Fibroblast of the conjunctiva (primary cell): ENCODE data around the gene DTX2.
"Not testable (repeated sequence)": the region's sequence is repeated elsewhere in the genome, so short reads cannot be mapped to it uniquely, and the experiment has no call there.

Experiments used
- DNase-seq: peaks from one replicate; pipeline ENCODE4 v3.0.0-alpha.2; 2010; ENCODE audit warnings: low read depth

Gene DTX2

DNA sequence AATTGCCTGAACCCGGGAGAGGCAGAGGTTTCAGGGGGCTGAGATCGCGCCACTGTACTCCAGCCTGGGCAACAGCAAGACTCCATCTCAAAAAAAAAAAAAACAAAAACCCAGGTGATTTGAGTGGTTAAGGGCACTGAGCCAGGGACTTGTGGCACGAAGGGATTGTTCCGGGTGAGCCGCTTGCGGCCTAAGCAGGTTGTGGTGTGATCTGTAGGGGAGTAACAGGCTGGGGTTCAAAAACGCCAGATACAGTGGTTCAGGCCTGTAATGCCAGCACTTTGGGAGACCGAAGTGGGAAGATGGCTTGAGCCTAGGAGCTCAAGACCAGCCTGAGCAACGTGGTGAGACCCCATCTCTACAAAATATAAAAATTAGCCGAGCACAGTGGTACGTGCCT is 17.7 kb upstream of the DTX2 start:
- not testable (repeated sequence) for DNase-seq

DNA sequence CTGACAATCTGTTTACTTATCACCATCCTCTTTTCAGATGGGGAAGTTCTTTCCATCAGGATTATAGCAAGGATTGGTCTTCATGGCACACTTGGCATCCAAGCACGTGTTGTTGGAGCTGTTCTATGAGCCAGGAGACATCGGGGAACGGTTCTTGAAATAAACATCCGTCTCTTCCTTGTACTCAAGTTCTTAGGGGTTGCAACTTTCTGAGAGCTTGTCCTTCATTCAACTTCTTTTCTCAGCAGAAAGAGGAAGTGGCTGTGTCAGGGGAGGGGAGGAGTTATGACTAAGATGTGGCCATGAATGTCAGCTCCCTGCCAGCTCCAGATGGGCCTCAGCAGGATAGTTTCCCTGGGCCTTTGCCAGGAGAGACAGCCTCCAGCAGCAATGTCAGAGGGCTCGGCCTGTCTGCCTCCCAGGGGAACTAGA is 15.9 kb upstream of the DTX2 start:
- DNase-seq = peak; percentile 46

DNA sequence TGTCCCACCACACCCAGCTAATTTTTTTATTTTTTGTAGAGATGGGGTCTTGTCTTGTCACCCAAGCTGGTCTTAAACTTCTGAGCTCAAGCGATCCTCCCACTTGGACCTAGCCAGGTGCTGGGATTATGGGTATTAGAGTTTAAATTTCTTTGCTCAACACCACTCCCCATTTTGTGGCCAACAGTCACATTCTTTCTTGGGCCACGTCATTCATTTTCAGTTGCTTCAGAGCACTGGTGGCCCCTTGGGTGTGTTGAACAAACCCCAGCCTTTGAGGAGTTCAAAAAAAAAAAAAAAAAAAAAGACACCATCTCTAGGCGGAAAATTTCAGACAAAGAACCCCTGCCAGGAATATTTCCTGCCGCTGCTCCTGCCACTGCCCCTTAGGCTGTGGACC is 4.5 kb upstream of the DTX2 start:
- DNase-seq = not testable (repeated sequence)

DNA sequence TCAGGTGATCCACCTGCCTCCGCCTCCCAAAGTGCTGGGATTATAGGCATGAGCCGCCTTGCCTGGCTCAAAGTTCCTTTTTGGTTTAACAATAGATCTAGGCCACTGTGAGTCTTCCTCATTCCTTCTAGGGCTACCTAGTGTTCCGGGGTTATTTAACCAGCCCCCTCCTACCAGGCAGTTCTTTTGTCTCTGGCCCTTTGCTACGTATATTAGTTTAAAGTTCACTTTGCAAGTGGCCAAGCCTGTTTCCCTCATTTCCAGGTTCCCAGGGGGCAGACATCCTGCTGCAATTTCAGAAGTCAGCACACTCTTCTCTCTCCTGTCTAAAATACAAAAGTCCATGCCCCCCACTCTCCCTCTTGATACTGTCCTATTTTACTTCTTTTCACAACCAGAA is 3.0 kb upstream of the DTX2 start:
- DNase-seq = not testable (repeated sequence)

DNA sequence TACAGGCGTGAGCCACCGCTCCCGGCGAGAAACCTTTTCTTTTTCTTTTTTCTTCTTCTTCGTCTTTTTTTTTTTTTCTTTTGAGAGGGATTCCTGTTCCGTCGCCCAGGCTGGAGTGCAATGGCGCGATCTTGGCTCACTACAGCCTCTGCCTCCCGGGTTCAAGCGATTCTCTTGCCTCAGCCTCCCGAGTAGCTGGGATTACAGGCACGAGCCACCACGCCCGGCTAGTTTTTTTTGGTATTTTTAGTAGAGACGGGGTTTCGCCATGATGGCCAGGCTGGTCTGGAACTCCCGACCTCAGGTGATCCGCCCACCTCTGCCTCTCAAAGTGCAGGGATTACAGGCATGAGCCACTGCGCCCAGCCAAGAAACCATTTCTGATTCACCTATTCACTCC is 742 bp upstream of the DTX2 start:
- DNase-seq = not testable (repeated sequence)

DNA sequence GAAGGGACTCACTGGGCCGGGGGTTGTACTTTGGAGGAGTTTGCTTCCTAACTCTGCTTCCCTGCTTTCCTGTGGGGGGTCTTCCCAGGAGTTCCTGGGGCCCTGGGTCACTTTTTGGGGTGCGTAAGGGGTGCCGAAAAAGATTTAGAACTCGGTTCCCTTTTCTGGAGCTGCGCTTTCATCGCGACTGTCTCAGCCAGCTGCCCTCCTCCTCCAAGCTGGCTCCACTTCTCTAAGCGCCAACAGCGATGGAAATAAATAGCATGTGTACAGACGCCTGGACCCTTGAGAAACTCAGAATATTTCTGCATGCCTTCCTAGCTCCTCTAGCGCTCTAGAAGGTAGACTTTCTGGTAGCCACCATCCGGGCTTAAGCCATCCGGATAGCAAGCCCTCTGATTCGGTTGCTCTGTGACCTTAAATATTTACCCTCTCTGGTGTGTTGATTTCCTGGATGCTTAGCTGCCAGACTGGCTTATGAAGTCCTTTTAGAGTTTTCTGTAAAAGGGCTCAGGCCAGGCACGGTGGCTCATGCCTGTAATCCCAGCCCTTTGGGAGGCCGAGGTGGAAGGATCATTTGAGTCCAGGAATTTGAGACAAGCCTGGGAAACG is 868 bp downstream of the DTX2 start:
- DNase-seq = not testable (repeated sequence)

DNA sequence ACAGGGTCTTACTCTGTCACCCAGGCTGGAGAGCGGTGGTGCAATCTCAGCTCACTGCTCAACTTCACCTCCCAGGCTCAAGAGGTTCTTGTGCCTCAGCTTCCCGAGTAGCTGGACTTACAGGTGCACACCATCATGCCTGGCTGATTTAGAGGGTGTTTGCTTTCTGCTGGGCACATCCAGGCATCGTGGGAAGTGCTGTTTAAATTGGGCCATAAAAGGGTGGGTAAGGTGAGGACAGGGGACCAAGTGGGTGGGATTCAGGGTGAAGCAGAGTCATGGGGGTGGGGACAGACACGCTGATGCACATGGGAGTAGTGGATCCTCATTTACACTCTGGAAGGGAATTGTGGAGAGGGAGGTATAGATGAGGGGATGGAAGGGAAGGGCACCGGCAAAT is 3.5 kb downstream of the DTX2 start:
- DNase-seq = not testable (repeated sequence)

DNA sequence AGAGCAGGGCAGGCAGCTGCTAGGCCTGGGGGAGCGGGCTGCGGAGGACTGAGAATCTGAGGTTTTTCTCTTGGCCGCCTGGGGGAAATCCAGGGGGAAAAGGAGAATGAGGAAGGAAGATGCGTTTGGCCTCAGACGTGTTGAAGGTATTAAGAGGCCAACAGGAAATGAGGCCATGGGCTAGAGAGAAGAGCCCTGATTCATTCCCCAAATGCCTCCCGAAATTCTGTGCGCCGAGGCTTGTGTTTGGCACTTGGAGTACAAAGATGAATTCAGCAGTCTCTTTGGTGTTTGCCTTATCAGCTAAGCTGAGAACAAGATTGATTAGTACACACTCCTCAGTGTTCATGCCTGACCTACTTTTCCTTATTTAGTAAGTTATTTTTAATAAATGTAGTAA is 4.4 kb downstream of the DTX2 start:
- not testable (repeated sequence) for DNase-seq

DNA sequence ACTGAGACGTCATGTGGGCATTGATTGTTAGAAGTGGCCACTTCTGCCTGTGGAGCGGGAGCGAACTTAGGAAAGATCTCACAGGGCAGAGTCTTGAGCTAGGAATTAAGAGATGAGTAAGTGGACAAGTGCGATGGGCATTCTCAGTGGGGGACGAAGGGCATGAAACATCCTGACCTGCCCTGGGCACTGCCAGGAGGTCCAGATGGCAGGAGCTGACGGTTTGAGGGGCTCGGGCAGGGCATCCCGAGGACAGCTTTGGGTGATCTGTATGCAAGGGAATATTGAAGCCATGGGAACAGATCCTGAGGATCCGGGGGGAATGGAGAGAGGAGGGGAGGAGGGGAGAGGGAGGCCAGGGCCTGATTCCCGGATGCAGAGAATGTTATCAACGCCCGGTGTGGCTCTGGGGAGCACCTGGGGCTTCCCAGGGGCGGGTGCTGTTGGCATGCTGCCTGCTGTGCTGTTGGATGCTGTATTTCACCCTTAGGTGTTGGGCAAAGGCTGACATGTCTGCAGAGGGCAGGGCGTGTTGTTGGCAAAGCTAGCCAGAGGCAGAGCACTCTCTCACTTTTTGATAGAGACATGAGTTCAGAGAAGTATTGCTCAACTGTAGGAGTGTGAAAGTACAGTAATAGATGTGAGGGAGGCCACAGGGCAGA is 6.4 kb downstream of the DTX2 start:
- DNase-seq = not testable (repeated sequence)

DNA sequence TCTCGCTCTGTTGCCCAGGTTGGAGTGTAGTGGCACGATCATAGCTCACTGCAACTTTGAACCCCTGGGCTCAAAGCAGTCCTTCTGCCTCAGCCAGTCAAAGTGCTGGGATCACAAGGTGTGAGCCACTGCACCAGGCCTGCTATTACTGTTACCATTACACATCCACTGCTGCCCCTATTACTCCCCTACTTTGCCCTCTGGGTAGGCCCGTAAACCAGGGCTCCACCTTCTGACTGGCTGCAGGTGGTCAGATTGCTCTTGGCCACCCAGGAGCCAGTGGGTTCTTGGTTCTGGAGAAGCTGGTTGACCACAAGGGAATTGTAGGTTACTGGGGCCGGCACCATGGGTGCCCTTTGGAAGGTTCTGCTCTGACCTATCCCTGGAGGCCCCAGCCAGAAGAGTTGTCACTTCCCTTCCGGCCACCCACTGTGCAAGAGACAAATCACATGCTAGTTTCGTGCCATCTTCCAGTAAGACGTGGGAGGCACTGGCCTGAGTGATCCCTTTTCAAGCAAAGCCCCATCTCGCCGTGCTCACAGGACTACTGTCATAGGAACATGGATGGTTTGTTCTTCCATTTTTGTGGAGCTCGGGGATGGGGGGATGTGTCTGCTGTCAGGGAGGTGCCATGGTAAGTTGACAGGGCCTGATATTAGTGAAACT is 10.2 kb downstream of the DTX2 start:
- DNase-seq = not testable (repeated sequence)

DNA sequence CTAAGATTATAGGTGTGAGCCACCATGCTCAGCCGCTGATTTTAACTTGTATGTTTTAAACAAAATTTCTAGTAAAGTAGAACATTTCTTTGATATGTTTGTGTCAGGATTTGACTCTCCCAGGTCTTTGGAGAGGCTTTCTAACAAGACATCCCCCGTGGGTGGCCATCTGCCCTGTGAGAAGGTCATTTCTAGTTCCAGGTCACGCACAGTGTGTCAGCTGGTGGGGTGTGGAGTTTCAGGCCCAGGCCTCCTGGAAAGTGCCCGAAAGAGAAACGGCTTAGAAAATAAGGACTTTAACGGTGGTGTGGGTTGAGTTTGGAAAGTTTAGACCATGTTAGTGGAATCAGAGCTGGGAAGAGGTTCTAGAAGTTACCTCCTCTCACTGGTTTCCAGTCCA is 11.6 kb downstream of the DTX2 start:
- DNase-seq = not testable (repeated sequence)

DNA sequence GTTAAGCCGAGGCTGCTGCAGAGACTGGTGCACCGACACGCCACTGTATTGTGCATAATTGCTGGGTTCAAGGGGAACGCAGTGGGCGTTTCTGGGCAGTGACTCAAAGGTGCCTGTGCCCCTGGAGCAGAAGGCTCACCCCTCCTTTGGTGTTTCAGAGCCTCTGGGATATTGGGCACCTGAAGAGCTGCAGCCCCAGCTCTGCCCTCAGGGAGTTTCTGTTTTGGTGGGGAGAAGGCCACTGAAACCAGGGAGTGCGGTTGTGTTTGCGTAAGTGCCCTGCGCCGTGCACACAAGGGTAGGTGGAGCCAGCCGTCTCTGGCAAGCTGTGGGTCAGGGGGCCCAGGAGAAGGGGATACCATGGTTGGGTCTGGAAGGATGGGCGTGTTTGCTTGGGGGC is 14.8 kb downstream of the DTX2 start:
- DNase-seq = not testable (repeated sequence)

DNA sequence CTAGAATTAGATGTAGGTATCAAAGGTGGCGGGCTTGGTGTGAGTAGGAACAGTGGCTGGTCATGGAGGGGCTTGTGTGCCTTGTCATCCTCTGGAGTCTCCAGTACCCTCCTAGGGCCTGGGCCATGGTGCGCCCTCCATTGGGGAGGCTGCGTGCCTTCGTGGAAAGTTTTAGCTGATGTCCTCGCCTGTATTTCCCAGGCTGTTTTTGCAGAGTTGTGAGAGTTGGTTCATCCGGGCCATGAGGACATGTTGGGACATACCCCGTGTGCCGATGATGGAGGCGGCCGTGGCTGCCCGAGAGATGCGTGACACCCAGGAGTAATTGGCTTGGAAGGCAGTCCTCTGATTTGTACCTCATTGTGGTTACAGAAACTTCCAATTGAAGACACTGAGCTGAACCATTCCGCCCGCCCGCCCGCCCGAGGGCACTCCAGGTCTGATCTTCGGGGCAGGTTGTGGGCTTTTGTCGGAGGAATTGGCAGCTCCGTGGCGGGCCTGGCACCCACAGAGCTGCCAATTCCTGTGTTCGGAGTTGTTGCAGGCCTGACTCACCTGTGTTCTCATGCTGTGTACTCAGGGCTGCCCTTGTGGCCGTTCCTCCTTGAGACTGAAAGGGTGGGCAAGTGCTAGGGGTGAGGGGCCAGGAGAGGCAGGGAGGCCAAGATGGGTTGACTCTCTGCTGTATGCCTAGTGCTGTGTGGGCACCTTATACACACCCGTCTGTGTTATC is 15.4 kb downstream of the DTX2 start:
- not testable (repeated sequence) for DNase-seq

DNA sequence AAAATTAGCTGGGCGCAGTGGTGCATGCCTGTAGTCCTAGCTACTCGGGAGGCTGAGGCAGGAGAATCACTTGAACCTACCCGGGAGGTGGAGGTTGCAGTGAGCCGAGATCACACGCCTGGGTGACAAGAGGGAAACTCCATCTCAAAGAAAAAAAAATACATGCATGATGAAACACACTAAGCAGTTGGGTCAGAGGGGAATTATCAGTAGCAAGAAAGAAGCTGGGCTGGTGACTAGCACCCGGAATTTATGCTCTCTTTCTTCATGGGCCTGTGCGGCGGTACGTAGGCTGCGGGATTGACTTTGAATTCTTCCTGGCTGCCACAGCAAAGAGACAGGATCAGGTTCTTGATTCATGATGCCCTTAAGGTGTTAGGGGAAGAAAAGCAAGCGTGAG is 18.1 kb downstream of the DTX2 start:
- DNase-seq = not testable (repeated sequence)

DNA sequence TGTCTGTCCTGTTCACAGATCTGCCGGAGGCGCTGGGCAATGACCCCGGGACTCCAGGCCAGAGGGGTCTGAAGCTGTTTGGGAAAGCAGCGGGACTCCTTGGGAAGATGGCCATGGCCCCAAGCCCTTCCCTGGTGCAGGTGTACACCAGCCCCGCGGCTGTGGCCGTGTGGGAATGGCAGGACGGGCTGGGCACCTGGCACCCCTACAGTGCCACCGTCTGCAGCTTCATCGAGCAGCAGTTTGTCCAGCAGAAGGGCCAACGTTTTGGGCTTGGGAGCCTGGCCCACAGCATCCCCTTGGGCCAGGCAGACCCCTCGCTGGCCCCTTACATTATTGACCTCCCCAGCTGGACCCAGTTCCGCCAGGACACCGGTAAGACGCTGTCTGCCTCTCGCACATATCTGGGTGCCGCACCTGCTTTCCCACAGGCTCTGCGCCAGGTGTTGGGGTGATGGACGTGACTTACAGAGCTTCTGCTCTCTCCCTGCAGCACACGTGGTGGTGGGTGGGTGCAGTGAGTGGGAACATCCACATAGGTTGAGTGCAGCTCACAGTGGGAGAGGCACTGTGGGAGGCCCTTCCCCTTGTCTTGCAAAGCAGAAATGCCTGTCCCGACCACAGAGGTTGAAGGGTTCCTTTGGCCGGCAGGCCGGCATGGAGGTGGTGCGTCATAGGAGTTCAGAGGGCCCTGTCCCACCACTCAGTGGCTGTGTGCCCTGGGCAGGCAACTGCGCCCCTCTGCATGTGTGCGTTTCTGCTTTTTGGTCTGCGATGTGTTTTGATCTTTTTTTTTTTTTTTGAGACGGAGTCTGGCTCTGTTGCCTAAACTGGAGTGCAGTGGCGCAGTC is 19.1 kb downstream of the DTX2 start:
- DNase-seq = not testable (repeated sequence)

DNA sequence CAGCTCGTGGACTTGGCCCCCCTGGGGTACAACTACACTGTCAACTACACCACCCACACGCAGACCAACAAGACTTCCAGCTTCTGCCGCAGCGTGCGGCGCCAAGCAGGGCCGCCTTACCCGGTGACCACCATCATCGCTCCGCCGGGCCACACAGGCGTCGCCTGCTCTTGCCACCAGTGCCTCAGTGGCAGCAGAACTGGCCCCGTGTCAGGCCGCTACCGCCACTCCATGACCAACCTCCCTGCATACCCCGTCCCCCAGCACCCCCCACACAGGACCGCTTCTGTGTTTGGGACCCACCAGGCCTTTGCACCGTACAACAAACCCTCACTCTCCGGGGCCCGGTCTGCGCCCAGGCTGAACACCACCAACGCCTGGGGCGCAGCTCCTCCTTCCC is 21.2 kb downstream of the DTX2 start:
- not testable (repeated sequence) for DNase-seq

DNA sequence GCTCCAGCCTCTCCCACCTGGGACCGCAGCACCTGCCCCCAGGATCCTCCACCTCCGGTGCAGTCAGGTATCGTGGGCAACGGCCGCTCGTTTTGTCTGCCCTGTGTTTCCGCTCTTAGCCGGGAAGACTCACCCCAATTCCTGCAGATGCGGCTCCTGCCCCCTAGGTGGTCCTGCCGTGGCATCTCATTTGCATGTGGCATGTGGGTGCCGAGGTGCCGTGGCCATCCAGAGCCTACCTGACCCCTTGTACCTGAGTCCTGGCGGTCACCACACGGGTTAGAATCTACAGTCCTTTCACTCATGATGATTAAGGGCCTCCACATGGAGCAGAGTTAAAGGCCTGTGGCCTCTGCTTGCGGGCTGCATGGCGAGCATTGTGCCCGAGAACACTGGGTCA is 21.6 kb downstream of the DTX2 start:
- not testable (repeated sequence) for DNase-seq

DNA sequence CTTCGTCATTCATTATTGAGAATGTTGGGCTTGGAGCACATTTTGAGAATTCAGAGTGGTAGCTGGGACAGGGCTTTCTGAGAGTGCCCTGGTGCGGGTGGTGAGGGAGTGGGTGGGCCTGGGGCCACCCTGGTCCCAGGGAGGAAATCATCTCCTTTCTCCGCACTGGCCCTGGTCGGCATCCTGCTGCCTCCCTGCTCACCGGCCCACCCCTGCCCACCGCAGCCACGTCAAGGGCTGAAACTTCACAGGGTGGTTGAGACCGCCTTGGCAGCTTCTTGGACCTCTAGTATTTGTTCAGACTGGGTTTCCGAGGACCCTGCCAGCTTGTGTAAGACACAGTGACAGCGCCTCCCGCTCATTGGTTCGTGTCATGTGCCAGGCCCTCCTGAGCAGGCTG is 22.9 kb downstream of the DTX2 start:
- DNase-seq = not testable (repeated sequence)

DNA sequence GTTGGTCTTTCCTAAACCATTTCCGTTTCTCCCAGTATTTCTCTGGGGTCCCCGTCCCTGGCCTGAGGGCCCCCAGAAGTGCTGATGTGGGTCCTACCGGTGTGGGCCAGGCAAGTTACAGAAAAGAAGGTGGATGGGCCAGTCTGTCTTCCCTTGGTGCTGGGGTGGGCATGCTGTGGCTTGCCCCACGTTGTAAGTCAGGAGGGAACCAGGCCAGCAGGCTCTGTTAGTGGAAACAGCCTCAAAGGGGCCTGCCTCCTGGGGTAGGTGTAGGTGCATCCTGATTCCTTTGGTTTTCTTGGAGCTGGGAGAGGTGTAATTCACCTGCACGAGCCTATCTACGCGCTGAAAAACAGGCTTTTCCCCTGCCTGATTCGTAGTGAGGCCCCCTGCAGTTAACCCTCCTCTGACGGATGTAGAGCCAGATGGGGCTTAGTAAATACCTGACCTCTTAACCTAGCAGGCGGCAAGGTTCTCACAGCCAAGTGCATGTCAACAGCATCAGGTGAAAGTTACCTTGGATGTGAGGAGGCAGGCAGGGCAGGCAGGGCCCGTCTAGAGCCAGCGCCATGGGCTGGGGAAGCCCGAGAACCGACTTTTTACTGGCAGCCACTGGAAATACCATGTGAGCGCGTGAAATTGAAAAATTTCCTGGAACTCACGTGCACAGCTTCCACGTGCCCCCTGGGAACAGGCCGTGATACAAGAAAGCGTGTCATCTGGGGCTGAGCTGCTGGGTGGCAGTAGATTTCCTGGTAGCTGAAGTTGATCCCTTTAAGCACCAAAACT is 24.5 kb downstream of the DTX2 start:
- not testable (repeated sequence) for DNase-seq

DNA sequence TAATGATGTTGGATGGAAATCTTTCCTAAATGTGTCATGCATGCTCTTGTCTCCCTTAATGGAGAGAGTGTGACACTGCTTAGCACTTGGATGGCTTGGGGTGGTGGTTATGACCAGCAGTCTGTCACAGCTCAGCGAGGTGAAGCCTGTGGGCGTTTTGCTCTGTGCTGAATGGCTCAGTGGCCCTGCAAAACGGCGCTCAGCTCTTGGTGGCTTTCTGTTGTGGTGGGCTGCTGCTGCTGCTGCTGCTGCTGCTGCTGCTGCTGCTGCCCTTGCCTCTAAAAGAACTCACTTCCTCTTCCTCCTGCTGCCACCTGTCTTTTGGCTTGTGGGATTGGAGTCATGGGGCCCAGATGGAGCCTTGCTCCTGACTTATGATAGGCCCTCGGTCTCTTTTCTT is 25.1 kb downstream of the DTX2 start:
- not testable (repeated sequence) for DNase-seq

DNA sequence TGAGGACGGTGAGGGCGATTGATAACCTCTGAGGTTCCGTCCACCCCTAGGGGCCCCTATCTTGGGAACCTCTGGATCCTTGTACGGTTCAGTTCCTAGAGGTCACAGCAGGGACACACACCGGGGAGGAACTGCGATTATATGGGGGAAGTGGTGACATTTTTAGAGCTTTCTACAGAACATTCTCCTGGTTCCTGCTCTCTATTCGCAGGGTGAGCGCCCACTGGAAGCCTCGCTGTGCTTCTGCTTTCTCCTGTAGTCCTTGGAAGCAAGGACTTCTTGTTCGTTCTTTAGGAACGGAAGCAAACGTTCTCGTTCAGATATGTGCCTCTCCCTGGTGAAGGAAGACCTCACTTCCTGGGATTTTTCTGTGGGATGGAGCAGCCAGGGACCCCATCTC is 26.5 kb downstream of the DTX2 start:
- not testable (repeated sequence) for DNase-seq
